GM19351 (cell line): ENCODE results near the gene MCF2L.
"Not testable (repeated sequence)": the region's sequence is repeated elsewhere in the genome, so short reads cannot be mapped to it uniquely, and the experiment has no call there.

Experiments used
- ATAC-seq: cut with Tn5 transposase; IDR thresholded peaks from one replicate; pipeline ENCODE4 v1.9.1; 2021; ENCODE audit warnings: mild to moderate bottlenecking, moderate library complexity; ENCODE audit not compliant: unreplicated experiment

MCF2L gene

DNA sequence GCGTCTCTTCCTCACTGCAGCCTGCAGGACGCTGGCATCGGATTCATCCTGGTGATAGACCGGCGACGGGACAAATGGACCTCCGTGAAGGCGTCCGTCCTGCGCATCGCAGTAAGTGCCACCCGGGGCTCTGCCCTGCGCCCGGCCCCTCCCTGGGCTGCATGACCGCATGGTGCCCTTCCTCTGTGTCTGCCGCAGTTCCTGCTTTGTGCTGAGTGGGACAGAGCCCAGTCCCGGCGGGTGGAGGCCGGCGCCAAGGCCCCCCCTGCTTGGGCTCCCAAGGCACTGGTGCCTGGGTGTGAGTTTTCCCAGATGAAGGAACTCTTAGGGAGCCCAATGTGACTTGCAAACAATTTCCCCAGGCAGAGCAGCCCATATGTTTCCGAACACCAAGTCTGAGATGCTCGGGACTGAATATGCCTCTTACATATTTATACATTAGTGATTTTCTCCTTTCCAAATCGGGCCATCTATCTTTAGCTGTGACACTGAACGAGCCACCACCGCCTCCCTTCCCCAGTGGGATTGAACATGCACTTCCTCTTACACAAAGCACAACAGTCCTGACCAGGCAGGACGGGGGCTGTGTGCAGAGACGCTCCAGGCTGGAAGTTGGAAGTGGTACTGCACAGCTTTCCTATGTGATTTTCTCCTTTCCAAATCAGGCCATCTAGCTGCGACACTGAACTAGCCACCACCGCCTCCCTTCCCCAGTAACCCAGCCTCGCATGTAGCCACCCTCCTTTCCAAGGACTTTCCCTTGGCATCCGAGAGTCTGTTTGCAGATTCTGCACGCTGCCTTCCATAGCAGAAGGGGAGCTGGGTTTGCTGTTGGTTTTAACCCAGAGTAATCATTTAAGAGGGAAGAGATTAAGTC, 76.5 kb downstream of the MCF2L start:
- no peak for ATAC-seq

- ATAC-seq = no peak
These were observed 77.3 kb downstream of the MCF2L start for GRCh38 chr13:113046128-113046882.

GRCh38 chr13:113046883-113047244, 77.8 kb downstream of the MCF2L start:
- no peak for ATAC-seq

GRCh38 chr13:113047587-113047986, 78.6 kb downstream of the MCF2L start:
- no peak for ATAC-seq

GRCh38 chr13:113048766-113049165, 79.8 kb downstream of the MCF2L start:
- ATAC-seq = no peak

GRCh38 chr13:113049521-113049941, 80.5 kb downstream of the MCF2L start:
- no peak for ATAC-seq

- ATAC-seq = no peak
These were observed 81.0 kb downstream of the MCF2L start for GRCh38 chr13:113049981-113050380.

DNA sequence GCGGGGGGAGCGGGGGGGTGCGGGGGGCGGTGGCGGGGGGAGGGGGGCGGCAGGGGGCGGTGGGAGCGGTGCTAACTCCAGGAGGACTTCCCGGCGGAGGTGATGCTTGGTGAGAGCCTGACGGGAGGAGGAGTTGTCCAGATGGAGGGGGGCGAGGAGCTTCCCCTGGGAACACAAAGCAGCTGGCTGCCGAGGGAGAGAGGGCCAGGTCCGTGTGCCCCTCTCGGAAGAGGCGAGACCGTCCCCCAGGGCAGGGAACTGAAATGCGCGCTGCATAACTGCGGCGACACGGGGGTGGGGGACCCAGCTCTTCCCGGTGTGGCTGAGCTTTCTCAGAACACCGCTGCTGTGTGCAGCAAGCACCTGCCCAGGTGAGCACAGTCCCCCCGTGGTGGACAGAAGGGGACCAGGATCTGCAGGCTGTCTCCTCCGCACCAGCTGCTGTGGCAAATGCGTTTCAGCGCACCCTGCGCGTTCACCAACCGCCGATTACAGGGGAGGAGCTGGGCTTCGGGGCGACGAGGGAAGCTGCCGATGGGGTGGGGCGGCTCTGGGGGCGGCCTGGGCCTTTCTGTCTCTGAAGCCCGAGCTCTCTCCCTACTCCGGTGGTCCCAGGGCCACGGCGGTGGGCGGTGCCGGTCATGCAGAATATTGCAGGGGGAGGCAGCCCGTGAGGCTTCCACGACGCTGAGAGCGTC, 81.9 kb downstream of the MCF2L start:
- no peak for ATAC-seq

DNA sequence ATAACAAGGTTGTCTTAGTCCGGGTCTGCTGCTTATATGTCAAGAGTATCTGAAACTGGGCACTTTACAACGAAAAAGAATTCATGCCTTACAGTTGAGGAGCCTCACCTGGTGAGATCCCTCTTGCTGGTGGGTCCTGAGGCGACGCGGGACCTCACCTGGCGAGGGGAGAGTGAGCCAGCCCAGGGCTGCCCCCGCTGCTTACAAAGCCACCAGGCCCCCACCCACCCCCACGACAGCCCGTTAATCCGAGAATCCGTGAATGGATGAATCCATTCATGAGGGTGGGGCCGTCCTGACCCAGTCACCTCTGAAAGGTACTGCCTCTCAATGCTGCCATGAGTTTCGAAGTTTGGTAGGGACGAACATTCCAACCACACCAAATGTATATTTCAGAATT, 82.6 kb downstream of the MCF2L start:
- ATAC-seq = no peak

- ATAC-seq = no peak
These were observed 83.2 kb downstream of the MCF2L start for GRCh38 chr13:113052206-113052605.

- ATAC-seq = no peak
These were observed 84.0 kb downstream of the MCF2L start for GRCh38 chr13:113052971-113053370.

- no peak for ATAC-seq
These were observed 84.4 kb downstream of the MCF2L start for GRCh38 chr13:113053376-113053775.

GRCh38 chr13:113053801-113054604, 85.0 kb downstream of the MCF2L start:
- no peak for ATAC-seq

GRCh38 chr13:113057084-113057483, 88.1 kb downstream of the MCF2L start:
- no peak for ATAC-seq

DNA sequence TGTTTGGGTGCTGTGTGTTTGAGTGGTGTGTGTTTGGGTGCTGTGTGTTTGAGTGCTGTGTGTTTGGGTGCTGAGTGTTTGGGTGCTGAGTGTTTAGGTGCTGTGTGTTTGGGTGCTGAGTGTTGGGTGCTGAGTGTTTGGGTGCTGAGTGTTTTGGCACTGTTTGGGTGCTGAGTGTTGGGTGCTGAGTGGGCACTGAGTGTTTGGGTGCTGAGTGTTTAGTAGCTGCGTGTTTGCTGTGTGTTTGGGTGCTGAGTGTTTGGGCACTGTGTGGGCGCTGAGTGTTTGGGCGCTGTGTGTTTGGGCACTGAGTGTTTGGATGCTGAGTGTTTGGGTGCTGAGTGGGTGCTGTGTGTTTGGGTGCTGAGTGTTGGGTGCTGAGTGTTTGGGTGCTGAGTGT, 88.5 kb downstream of the MCF2L start:
- not testable (repeated sequence) for ATAC-seq

GRCh38 chr13:113058129-113058987, 89.3 kb downstream of the MCF2L start:
- ATAC-seq = no peak

GRCh38 chr13:113058988-113059850, 90.2 kb downstream of the MCF2L start:
- no peak for ATAC-seq

GRCh38 chr13:113059891-113060290, 90.9 kb downstream of the MCF2L start:
- no peak for ATAC-seq
